GM12878 (cell line): Measurements from ENCODE around the gene NEB. TPM values are rescaled to one million over a fixed set of nuclear protein-coding genes. Genes with fewer than 3 reads are reported as not detected.

Source experiments
- ATAC-seq: fragments of 200-7000 bp; cut with Tn5 transposase; 3 replicates; pipeline ENCODE4 v1.9.1; 2020; ENCODE audit warnings: mild to moderate bottlenecking, moderate library complexity
- BruUV-seq: library from RNA; stranded (reverse); fragments of 400-500 nt; replicated peaks from 2 replicates; lab custom pipeline; 2021; lab: Mats Ljungman, UMichigan
- CTCF ChIA-PET: fragments of 300-600 bp; sonication (Branson Sonifier 250); formaldehyde crosslinking; extraction: SDS; loops from one replicate; lab custom pipeline; 2021; ENCODE audit warnings: inconsistent platforms; lab: Yijun Ruan, JAX
- POLR2A ChIA-PET: fragments of 350-600 bp; formaldehyde crosslinking; extraction: SDS; loops from one replicate; lab custom pipeline; 2021; ENCODE audit warnings: inconsistent platforms; lab: Charles Lee
- RAD21 ChIA-PET: fragments of 300-600 bp; sonication (Branson Sonifier 250); formaldehyde crosslinking; loops from one replicate; lab custom pipeline; 2023; ENCODE audit warnings: antibody characterized with exemption; ENCODE audit not compliant: unreplicated experiment; lab: Charles Lee
- SMC1A ChIA-PET: fragments of 300-600 bp; sonication (Branson Sonifier 250); formaldehyde crosslinking; loops from one replicate; lab custom pipeline; 2023; ENCODE audit not compliant: unreplicated experiment, uncharacterized antibody; lab: Charles Lee
- DNase-seq: peaks from one replicate; pipeline ENCODE4 v3.0.0-alpha.2; 2011; ENCODE audit warnings: low read depth, low spot score
- FAIRE-seq: peaks from 3 replicates; lab custom pipeline; 2011; peaks lifted over from hg19 to GRCh38; lab: Jason Lieb, UNC
- H2AFZ ChIP-seq: 2 replicates; pipeline ENCODE4 v1.6.0; 2011; ENCODE audit warnings: low read depth, low read length, control low read depth; ENCODE audit not compliant: control insufficient read depth
- H3K27ac ChIP-seq: 2 replicates; pipeline ENCODE4 v1.5.1; 2011; ENCODE audit warnings: control low read depth; ENCODE audit not compliant: control insufficient read depth, insufficient read depth
- H3K27me3 ChIP-seq, 2 experiments: replicated peaks in 1 of 2; 2 replicates each; pipeline versions ENCODE4 v1.6.0 to v1.6.1; 2011; ENCODE audit warnings: low read length in 1 of 2; ENCODE audit not compliant: control insufficient read depth in 2 of 2, insufficient read depth in 2 of 2
- H3K36me3 ChIP-seq, 2 experiments: 2 replicates each; pipeline ENCODE4 v1.5.1; 2011; ENCODE audit warnings: low read length in 1 of 2; ENCODE audit not compliant: control insufficient read depth in 2 of 2, insufficient read depth in 2 of 2
- H3K4me1 ChIP-seq: 2 replicates; pipeline ENCODE4 v1.6.1; 2011; ENCODE audit warnings: mild to moderate bottlenecking, low read length, moderate library complexity, mixed read lengths; ENCODE audit not compliant: control insufficient read depth, insufficient read depth
- H3K4me2 ChIP-seq: 2 replicates; pipeline ENCODE4 v1.6.0; 2011; ENCODE audit warnings: control low read depth; ENCODE audit not compliant: control insufficient read depth, insufficient read depth
- H3K4me3 ChIP-seq: fragments of 200-600 bp; sonication (generic); 2 replicates; pipeline ENCODE4 v1.5.1; 2016
- H3K79me2 ChIP-seq: 2 replicates; pipeline ENCODE4 v1.6.0; 2011; ENCODE audit warnings: low read length; ENCODE audit not compliant: control insufficient read depth, insufficient read depth
- H3K9ac ChIP-seq: 2 replicates; pipeline ENCODE4 v1.8.0; 2011; ENCODE audit warnings: low read length, control low read depth, mixed read lengths; ENCODE audit not compliant: control insufficient read depth, insufficient read depth
- H3K9me3 ChIP-seq: replicated peaks from 3 replicates; pipeline ENCODE4 v1.5.1; 2011; ENCODE audit warnings: mild to moderate bottlenecking, low read length; ENCODE audit not compliant: control insufficient read depth, insufficient read depth
- H4K20me1 ChIP-seq: 2 replicates; pipeline ENCODE4 v1.6.0; 2011; ENCODE audit not compliant: control insufficient read depth, insufficient read depth
- ASH2L ChIP-seq: fragments of 300-600, 200-600 bp; sonication (generic); IDR thresholded peaks from 2 replicates; pipeline ENCODE4 v1.6.1; 2017; ENCODE audit warnings: low read depth, mild to moderate bottlenecking, borderline replicate concordance
- BCL11A ChIP-seq: IDR thresholded peaks from 2 replicates; pipeline ENCODE4 v1.6.1; 2011; ENCODE audit warnings: low read depth, low read length
- CHD1 ChIP-seq: IDR thresholded peaks from 2 replicates; pipeline ENCODE4 v1.6.1; 2012; ENCODE audit warnings: low read depth, low read length, improper control_type of control experiment
- DPF2 ChIP-seq: fragments of 450-650 bp; IDR thresholded peaks from 2 replicates; pipeline ENCODE4 v1.6.1; 2017; ENCODE audit warnings: mild to moderate bottlenecking
- EGR1 ChIP-seq, 2 experiments: IDR thresholded peaks; 1 replicate in 1 of 2; 2 replicates in 1 of 2; pipeline ENCODE4 v1.6.1; 2011 to 2012; ENCODE audit warnings: low read depth in 2 of 2, low read length in 2 of 2, borderline replicate concordance in 1 of 2, mild to moderate bottlenecking in 1 of 2, moderate library complexity in 1 of 2
- LARP7 ChIP-seq: fragments of 450-650 bp; IDR thresholded peaks from 2 replicates; pipeline ENCODE4 v1.6.1; 2017; ENCODE audit warnings: mild to moderate bottlenecking
- NR2C1 ChIP-seq: fragments of 450-650 bp; IDR thresholded peaks from 2 replicates; pipeline ENCODE4 v1.6.1; 2017; ENCODE audit warnings: antibody characterized with exemption, mild to moderate bottlenecking, moderate library complexity
- TARDBP ChIP-seq: IDR thresholded peaks from 2 replicates; pipeline ENCODE4 v1.6.1; 2016; ENCODE audit warnings: borderline replicate concordance
- WGBS: methylation state at CpG from one replicate; pipeline ENCODE4 v1.1.6; 2016; ENCODE audit warnings: low lambda C conversion rate; ENCODE audit not compliant: insufficient replicate concordance, insufficient coverage; ENCODE audit errors: missing lambda C conversion rate; 5-methylcytosine and 5-hydroxymethylcytosine counted together
- in situ Hi-C: fragments of 300-500 bp; cut with MboI; formaldehyde crosslinking; loops from 9 replicates; pipeline ENCODE4 v1.14.3; 2018; ENCODE audit warnings: mixed read lengths
- intact Hi-C: fragments of 100-400 bp; cut with micrococcal nuclease; formaldehyde crosslinking; loops from one replicate; pipeline ENCODE4 v1.14.2; 2022; ENCODE audit not compliant: unreplicated experiment
- polyA plus RNA-seq, 11 experiments: library from polyadenylated mRNA; depleted of rRNA in 4 of 11; unstranded in 6 of 11; stranded (reverse) in 5 of 11; fragments of >200 nt; fragmentation: Nextera tagmentation in 4 of 11; fragmentation: Illumina TruSeq in 1 of 11; extraction: Ambion mirVana in 4 of 11; extraction: Trizol in 1 of 11; gene quantifications; 1 replicate in 1 of 11; 2 replicates in 10 of 11; pipeline versions ENCODE4 v1.2.1 to v1.2.3, GENCODE V29; 2011 to 2016; ENCODE audit warnings: inconsistent platforms in 2 of 11, missing spikeins in 2 of 11, low read depth in 1 of 11
- total RNA-seq, 4 experiments: library from RNA; depleted of rRNA in 3 of 4; stranded (reverse); fragments of >200 nt in 3 of 4; fragmentation: Illumina TruSeq in 1 of 4; extraction: Trizol in 1 of 4; gene quantifications; 2 replicates each; pipeline versions ENCODE4 v1.2.1 to v1.2.3, GENCODE V29; 2013 to 2021
- TF ChIP-seq, protein P1 (sequence below): IDR thresholded peaks from 2 replicates; pipeline ENCODE4 v1.6.1; 2011; ENCODE audit warnings: mild to moderate bottlenecking, low read depth, low read length, moderate library complexity; ENCODE audit not compliant: insufficient replicate concordance
- TF ChIP-seq, protein P2 (sequence below): IDR thresholded peaks from 2 replicates; pipeline ENCODE4 v1.6.1; 2012; ENCODE audit warnings: low read depth, low read length, improper control_type of control experiment
- TF ChIP-seq, protein P3 (sequence below): fragments of 450-650 bp; formaldehyde crosslinking; IDR thresholded peaks from 2 replicates; pipeline ENCODE4 v1.5.0; 2022; ENCODE audit warnings: mild to moderate bottlenecking, missing genetic modification characterization

NEB gene
- total and polyA plus RNA-seq, 10 of the 15 experiments (the other 5 are each of a cell fraction or from before 2014, with no cell fraction given): 0.04 to 0.77 (median 0.12) TPM

DNA sequence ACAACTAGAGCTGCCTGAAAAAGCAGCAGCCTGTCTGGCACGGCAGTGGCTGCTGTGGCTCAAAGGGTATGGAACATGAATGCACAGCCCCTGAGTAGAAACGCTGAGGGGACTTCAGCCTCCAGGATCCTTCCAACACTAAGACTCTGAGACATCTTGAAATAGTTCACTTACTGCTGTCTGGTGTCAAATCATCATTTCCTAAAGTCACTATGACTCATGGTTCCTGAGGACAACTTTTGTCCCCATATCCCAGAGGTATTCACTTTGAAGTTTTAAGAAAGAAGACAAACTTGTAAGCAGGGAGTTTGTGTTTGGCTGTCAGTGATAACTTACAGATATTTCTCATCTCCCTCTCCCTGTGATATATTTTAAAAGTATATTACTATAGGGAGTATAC lies 33.3 kb upstream of the NEB start:
- in situ Hi-C loops: no loop called here
- POLR2A ChIA-PET: no interaction called here
- FAIRE-seq: no peak

More for the DNA sequence above, 33.3 kb upstream of the NEB start:
- intact Hi-C loops: no loop called here
- ATAC-seq (no peak), DNase-seq (no peak)
- Histone ChIP-seq H3K9ac (no peak overlapping the region), H3K79me2 (no peaks in the 10 kb centered on the region), H2AFZ (no peak overlapping the region), H3K27ac (no peak overlapping the region), H4K20me1 (no peaks in the 10 kb centered on the region), H3K36me3 (no peaks in the 10 kb centered on the region), H3K27me3 (no peaks in the 10 kb centered on the region), H3K4me3 (no peak overlapping the region), H3K4me2 (no peak overlapping the region), H3K9me3 (no peaks in the 10 kb centered on the region), H3K4me1 (peaks cover 20% of the 10 kb centered on the region)
- SMC1A ChIA-PET: interaction anchor here (1.7 kb wide), 1 partner anchor 58 kb away, joined by 5 read pairs; no protein-coding TSS in a partner anchor
- no peak for TF ChIP-seq BCL11A
- no peak for TF ChIP-seq CHD1
- TF ChIP-seq ASH2L: no peak
- TF ChIP-seq, protein P1, sequence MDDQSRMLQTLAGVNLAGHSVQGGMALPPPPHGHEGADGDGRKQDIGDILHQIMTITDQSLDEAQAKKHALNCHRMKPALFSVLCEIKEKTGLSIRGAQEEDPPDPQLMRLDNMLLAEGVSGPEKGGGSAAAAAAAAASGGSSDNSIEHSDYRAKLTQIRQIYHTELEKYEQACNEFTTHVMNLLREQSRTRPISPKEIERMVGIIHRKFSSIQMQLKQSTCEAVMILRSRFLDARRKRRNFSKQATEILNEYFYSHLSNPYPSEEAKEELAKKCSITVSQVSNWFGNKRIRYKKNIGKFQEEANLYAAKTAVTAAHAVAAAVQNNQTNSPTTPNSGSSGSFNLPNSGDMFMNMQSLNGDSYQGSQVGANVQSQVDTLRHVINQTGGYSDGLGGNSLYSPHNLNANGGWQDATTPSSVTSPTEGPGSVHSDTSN: no peak
- TF ChIP-seq, protein P2, sequence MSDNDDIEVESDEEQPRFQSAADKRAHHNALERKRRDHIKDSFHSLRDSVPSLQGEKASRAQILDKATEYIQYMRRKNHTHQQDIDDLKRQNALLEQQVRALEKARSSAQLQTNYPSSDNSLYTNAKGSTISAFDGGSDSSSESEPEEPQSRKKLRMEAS: no peak
- TF ChIP-seq NR2C1: no peak
- no peak for TF ChIP-seq TARDBP
- TF ChIP-seq, protein P3, sequence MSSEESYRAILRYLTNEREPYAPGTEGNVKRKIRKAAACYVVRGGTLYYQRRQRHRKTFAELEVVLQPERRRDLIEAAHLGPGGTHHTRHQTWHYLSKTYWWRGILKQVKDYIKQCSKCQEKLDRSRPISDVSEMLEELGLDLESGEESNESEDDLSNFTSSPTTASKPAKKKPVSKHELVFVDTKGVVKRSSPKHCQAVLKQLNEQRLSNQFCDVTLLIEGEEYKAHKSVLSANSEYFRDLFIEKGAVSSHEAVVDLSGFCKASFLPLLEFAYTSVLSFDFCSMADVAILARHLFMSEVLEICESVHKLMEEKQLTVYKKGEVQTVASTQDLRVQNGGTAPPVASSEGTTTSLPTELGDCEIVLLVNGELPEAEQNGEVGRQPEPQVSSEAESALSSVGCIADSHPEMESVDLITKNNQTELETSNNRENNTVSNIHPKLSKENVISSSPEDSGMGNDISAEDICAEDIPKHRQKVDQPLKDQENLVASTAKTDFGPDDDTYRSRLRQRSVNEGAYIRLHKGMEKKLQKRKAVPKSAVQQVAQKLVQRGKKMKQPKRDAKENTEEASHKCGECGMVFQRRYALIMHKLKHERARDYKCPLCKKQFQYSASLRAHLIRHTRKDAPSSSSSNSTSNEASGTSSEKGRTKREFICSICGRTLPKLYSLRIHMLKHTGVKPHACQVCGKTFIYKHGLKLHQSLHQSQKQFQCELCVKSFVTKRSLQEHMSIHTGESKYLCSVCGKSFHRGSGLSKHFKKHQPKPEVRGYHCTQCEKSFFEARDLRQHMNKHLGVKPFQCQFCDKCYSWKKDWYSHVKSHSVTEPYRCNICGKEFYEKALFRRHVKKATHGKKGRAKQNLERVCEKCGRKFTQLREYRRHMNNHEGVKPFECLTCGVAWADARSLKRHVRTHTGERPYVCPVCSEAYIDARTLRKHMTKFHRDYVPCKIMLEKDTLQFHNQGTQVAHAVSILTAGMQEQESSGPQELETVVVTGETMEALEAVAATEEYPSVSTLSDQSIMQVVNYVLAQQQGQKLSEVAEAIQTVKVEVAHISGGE (CRISPR knock-in tag): no peak
- no peak for TF ChIP-seq LARP7
- TF ChIP-seq EGR1 (IDR thresholded peaks at IDR 0.05; ENCODE audit: borderline replicate concordance in 1 of 2, low read depth in 2 of 2, low read length in 2 of 2): no peak
- no peak for TF ChIP-seq DPF2
- no TSS peak for BruUV-seq
- WGBS: 0% methylated on average over 2 of the region's 2 CpGs
- CTCF ChIA-PET: no interaction called here
- RAD21 ChIA-PET: no interaction called here
